ENCODE data around the gene POLR2E. TPM values are rescaled to one million over a fixed set of nuclear protein-coding genes. Genes with fewer than 3 reads are reported as not detected.

Gene POLR2E
- total and polyA plus RNA-seq, 8 donors: 40.0 to 69.4 (median 61.3) TPM

- 93 to 96% methylated on average over 21 to 25 of the region's 25 CpGs for WGBS, 2 donors
- no peak for TF ChIP-seq CTCF (IDR thresholded peaks at IDR 0.05)
- Histone ChIP-seq H3K4me3 (no peak overlapping the region), H3K9me3 (no peaks in the 10 kb centered on the region), H3K36me3 (peaks cover 0 to 17% (median 0%) of the 10 kb centered on the region in 3 donors), H3K4me1 (peaks cover 3 to 7% (median 6%) of the 10 kb centered on the region in 3 donors), H3K27ac (no peak overlapping the region), H3K27me3 (no peaks in the 10 kb centered on the region)
- DNase-seq: peak in 2 of 6 donors; percentile 50 to 72
- no peak for ATAC-seq
- intact Hi-C loops (cut with DNase I): no loop called here
- FAIRE-seq: no peak
These were observed 12.6 kb upstream of the POLR2E start for GRCh38 chr19:1107661-1108261.

GRCh38 chr19:1106841-1107660, 11.9 kb upstream of the POLR2E start:
- no peaks in the 10 kb centered on the region for H3K27me3 ChIP-seq
- H3K36me3 ChIP-seq: peaks cover 0 to 17% (median 0%) of the 10 kb centered on the region in 3 donors
- no peak for TF ChIP-seq CTCF (IDR thresholded peaks at IDR 0.05)
- no peaks in the 10 kb centered on the region for H3K9me3 ChIP-seq
- H3K27ac ChIP-seq: no peak overlapping the region
- 66 to 73% methylated on average over 16 to 17 of the region's 17 CpGs for WGBS, 2 donors
- ATAC-seq: no peak
- FAIRE-seq: no peak
- intact Hi-C loops (cut with DNase I): no loop called here
- peak in 2 of 6 donors; percentile 52 to 82 for DNase-seq
- peaks cover 7 to 13% (median 13%) of the 10 kb centered on the region in 3 donors for H3K4me1 ChIP-seq
- no peak overlapping the region for H3K4me3 ChIP-seq

- H3K36me3 ChIP-seq: peaks cover 0 to 17% (median 0%) of the 10 kb centered on the region in 3 donors
- TF ChIP-seq CTCF (IDR thresholded peaks at IDR 0.05): no peak
- FAIRE-seq: no peak
- ATAC-seq: no peak
- H3K9me3 ChIP-seq: no peaks in the 10 kb centered on the region
- peaks cover 7 to 20% (median 13%) of the 10 kb centered on the region in 3 donors for H3K4me1 ChIP-seq
- intact Hi-C loops (cut with DNase I): no loop called here
- H3K27ac ChIP-seq: no peak overlapping the region
- DNase-seq: peak in 2 of 6 donors; percentile 59 to 83
- H3K27me3 ChIP-seq: no peaks in the 10 kb centered on the region
- no peak overlapping the region for H3K4me3 ChIP-seq
- WGBS, 2 donors: 91 to 97% methylated on average over 27 to 32 of the region's 32 CpGs
These were observed 11.0 kb upstream of the POLR2E start for GRCh38 chr19:1105873-1106840.

- TF ChIP-seq CTCF (IDR thresholded peaks at IDR 0.05): no peak
- peak in 5 of 6 donors; percentile 43 to 89 (median 62) for DNase-seq
- Histone ChIP-seq H3K36me3 (peaks cover 0 to 17% (median 0%) of the 10 kb centered on the region in 3 donors), H3K9me3 (no peaks in the 10 kb centered on the region), H3K4me3 (peak overlapping the region; percentile 48 to 81 (median 69)), H3K4me1 (peaks cover 7 to 20% (median 13%) of the 10 kb centered on the region in 3 donors), H3K27ac (peak overlapping the region; percentile 86 to 95 (median 92)), H3K27me3 (no peaks in the 10 kb centered on the region)
- WGBS, 2 donors: 25 to 28% methylated on average over 68 to 69 of the region's 69 CpGs
- no peak for ATAC-seq
- no peak for FAIRE-seq
- intact Hi-C loops (cut with DNase I): no loop called here
These were observed 10.1 kb upstream of the POLR2E start for GRCh38 chr19:1105008-1105872.
